Keratinocyte (primary cell): Measurements from ENCODE around the gene SPECC1L. TPM values are rescaled to one million over a fixed set of nuclear protein-coding genes. Genes with fewer than 3 reads are reported as not detected.
"Not testable (repeated sequence)": the region's sequence is repeated elsewhere in the genome, so short reads cannot be mapped to it uniquely, and the experiment has no call there.

ENCODE experiments used
- DNase-seq: peaks from one replicate; pipeline ENCODE4 v3.0.0-alpha.2; 2011; ENCODE audit warnings: low read depth, missing footprints, low spot score
- FAIRE-seq: peaks from 2 replicates; lab custom pipeline; 2011; peaks lifted over from hg19 to GRCh38; lab: Jason Lieb, UNC
- H2AFZ ChIP-seq: 2 replicates; pipeline ENCODE4 v1.6.0; 2012; ENCODE audit warnings: low read length, control low read depth, inconsistent platforms; ENCODE audit not compliant: control insufficient read depth
- H3K27ac ChIP-seq: 2 replicates; pipeline ENCODE4 v1.5.1; 2011; ENCODE audit warnings: low read length; ENCODE audit not compliant: control insufficient read depth, insufficient read depth
- H3K27me3 ChIP-seq: 3 replicates; pipeline ENCODE4 v1.6.0; 2011; ENCODE audit warnings: low read length; ENCODE audit not compliant: control insufficient read depth, insufficient read depth; ENCODE audit errors: extremely low read depth
- H3K36me3 ChIP-seq, 2 experiments: 2 replicates in 1 of 2; 3 replicates in 1 of 2; pipeline ENCODE4 v1.5.1; 2011; ENCODE audit warnings: low read length in 2 of 2, mild to moderate bottlenecking in 1 of 2; ENCODE audit not compliant: control insufficient read depth in 2 of 2, insufficient read depth in 2 of 2; ENCODE audit errors: extremely low read depth in 1 of 2
- H3K4me1 ChIP-seq: 3 replicates; pipeline ENCODE4 v1.5.1; 2011; ENCODE audit warnings: low read length; ENCODE audit not compliant: control insufficient read depth, insufficient read depth; ENCODE audit errors: extremely low read depth
- H3K4me2 ChIP-seq: 3 replicates; pipeline ENCODE4 v1.6.0; 2011; ENCODE audit warnings: low read depth, low read length; ENCODE audit not compliant: control insufficient read depth, insufficient read depth; ENCODE audit errors: extremely low read depth
- H3K4me3 ChIP-seq, 3 experiments: fragments of 200-600 bp in 1 of 3; sonication (generic) in 1 of 3; 2 replicates in 2 of 3; 3 replicates in 1 of 3; pipeline ENCODE4 v1.5.1; 2011 to 2016; ENCODE audit warnings: low read length in 3 of 3, mild to moderate bottlenecking in 3 of 3, control low read depth in 2 of 3, inconsistent platforms in 1 of 3, low read depth in 1 of 3, mixed read lengths in 1 of 3, mixed run types in 1 of 3, moderate library complexity in 1 of 3; ENCODE audit not compliant: control insufficient read depth in 2 of 3, insufficient read depth in 2 of 3; ENCODE audit errors: extremely low read depth in 1 of 3
- H3K79me2 ChIP-seq: 2 replicates; pipeline ENCODE4 v1.6.0; 2012; ENCODE audit warnings: low read length; ENCODE audit not compliant: control insufficient read depth, insufficient read depth
- H3K9ac ChIP-seq: 3 replicates; pipeline ENCODE4 v1.6.0; 2011; ENCODE audit warnings: low read length; ENCODE audit not compliant: control insufficient read depth, insufficient read depth; ENCODE audit errors: extremely low read depth
- H3K9me1 ChIP-seq: 3 replicates; pipeline ENCODE4 v1.6.0; 2011; ENCODE audit warnings: low read length; ENCODE audit not compliant: control insufficient read depth, insufficient read depth; ENCODE audit errors: extremely low read depth
- H3K9me3 ChIP-seq: 2 replicates; pipeline ENCODE4 v1.5.1; 2012; ENCODE audit warnings: low read depth, low read length; ENCODE audit not compliant: control insufficient read depth
- H4K20me1 ChIP-seq: 3 replicates; pipeline ENCODE4 v1.6.0; 2011; ENCODE audit warnings: low read length; ENCODE audit not compliant: control insufficient read depth, insufficient read depth; ENCODE audit errors: extremely low read depth
- CTCF ChIP-seq, 3 experiments: IDR thresholded peaks in 1 of 3; conservative IDR thresholded peaks in 1 of 3; optimal IDR thresholded peaks in 1 of 3; 2 replicates in 2 of 3; 3 replicates in 1 of 3; pipeline versions ENCODE3 to v1.5.1; 2011; ENCODE audit warnings: low read length in 3 of 3, mild to moderate bottlenecking in 3 of 3, moderate library complexity in 2 of 3, control low read depth in 1 of 3, inconsistent platforms in 1 of 3; ENCODE audit not compliant: insufficient read depth in 2 of 3; ENCODE audit errors: extremely low read depth in 1 of 3
- EZH2 ChIP-seq: IDR thresholded peaks from one replicate; pipeline ENCODE4 v1.6.1; 2012; ENCODE audit warnings: inconsistent platforms, mild to moderate bottlenecking, low read length, moderate library complexity
- dilution Hi-C: fragments of 300-500 bp; cut with MboI; formaldehyde crosslinking; loops from one replicate; pipeline ENCODE4 v1.7.0; 2020; ENCODE audit warnings: low sequenced_read_pairs; ENCODE audit not compliant: extremely low pct_ligation_motif_present
- polyA plus RNA-seq, 5 experiments: library from polyadenylated mRNA; depleted of rRNA in 3 of 5; stranded (reverse) in 3 of 5; stranded (forward) in 1 of 5; unstranded in 1 of 5; fragments of >200 nt; gene quantifications; 1 replicate in 1 of 5; 2 replicates in 3 of 5; 3 replicates in 1 of 5; pipeline versions ENCODE4 v1.2.1 to v1.2.3, GENCODE V29; 2011 to 2012; ENCODE audit warnings: missing spikeins in 2 of 5, low read depth in 1 of 5, low replicate concordance in 1 of 5

Gene SPECC1L
- polyA plus RNA-seq, 1 donor (not counting 4 experiments of a cell fraction or from before 2014, with no cell fraction given): 19.3 TPM

- Histone ChIP-seq H3K27ac (no peak overlapping the region), H3K36me3 (no peaks in the 10 kb centered on the region), H2AFZ (no peak overlapping the region), H3K4me1 (no peaks in the 10 kb centered on the region), H3K9ac (no peak overlapping the region), H3K27me3 (no peaks in the 10 kb centered on the region), H3K4me2 (no peak overlapping the region), H4K20me1 (no peaks in the 10 kb centered on the region), H3K4me3 (no peak overlapping the region), H3K79me2 (no peaks in the 10 kb centered on the region), H3K9me3 (no peaks in the 10 kb centered on the region), H3K9me1 (no peaks in the 10 kb centered on the region)
- dilution Hi-C loops: no loop called here
- no peak for TF ChIP-seq EZH2
- no peak for TF ChIP-seq CTCF (optimal IDR thresholded peaks at IDR 0.05 in 1 of 3, IDR thresholded peaks at IDR 0.05 in 1 of 3, conservative IDR thresholded peaks at IDR 0.05 in 1 of 3; ENCODE audit: extremely low read depth in 1 of 3, insufficient read depth in 2 of 3, low read length in 3 of 3)
- DNase-seq: no peak
- no peak for FAIRE-seq
These were observed 4.9 kb upstream of the SPECC1L start for GRCh38 chr22:24265734-24266133.

- dilution Hi-C loops, H3K4me1 ChIP-seq, H3K4me3 ChIP-seq, H3K27ac ChIP-seq, H3K9ac ChIP-seq, H3K9me1 ChIP-seq, H3K27me3 ChIP-seq, H3K4me2 ChIP-seq, H3K36me3 ChIP-seq, H3K9me3 ChIP-seq, H4K20me1 ChIP-seq, FAIRE-seq, H3K79me2 ChIP-seq, DNase-seq, H2AFZ ChIP-seq: not testable (repeated sequence)
These were observed 4.1 kb upstream of the SPECC1L start for GRCh38 chr22:24266495-24266894.

- Histone ChIP-seq H3K36me3 (no peaks in the 10 kb centered on the region), H3K4me1 (peaks cover 7% of the 10 kb centered on the region), H3K4me3 (peak overlapping the region; percentile 71 to 84 (median 75)), H4K20me1 (no peaks in the 10 kb centered on the region), H3K79me2 (peaks cover 52% of the 10 kb centered on the region), H3K4me2 (peak overlapping the region; percentile 76), H3K27me3 (no peaks in the 10 kb centered on the region), H2AFZ (peak overlapping the region; percentile 55), H3K9me3 (no peaks in the 10 kb centered on the region), H3K9ac (peak overlapping the region; percentile 86), H3K9me1 (no peaks in the 10 kb centered on the region), H3K27ac (peak overlapping the region; percentile 71)
- DNase-seq (no peak), FAIRE-seq (no peak)
- dilution Hi-C loops: no loop called here
- TF ChIP-seq CTCF (optimal IDR thresholded peaks at IDR 0.05 in 1 of 3, IDR thresholded peaks at IDR 0.05 in 1 of 3, conservative IDR thresholded peaks at IDR 0.05 in 1 of 3; ENCODE audit: extremely low read depth in 1 of 3, insufficient read depth in 2 of 3, low read length in 3 of 3) (no peak), EZH2 (no peak)
These were observed 789 bp downstream of the SPECC1L start for GRCh38 chr22:24271386-24271854.

- H3K9ac ChIP-seq, H3K27ac ChIP-seq, H3K36me3 ChIP-seq, H3K4me1 ChIP-seq, H3K9me1 ChIP-seq, FAIRE-seq, H3K4me2 ChIP-seq, H3K4me3 ChIP-seq, H3K27me3 ChIP-seq, H4K20me1 ChIP-seq, H3K9me3 ChIP-seq, dilution Hi-C loops, DNase-seq, H2AFZ ChIP-seq: not testable (repeated sequence)
- H3K79me2 ChIP-seq: peaks cover 59% of the 10 kb centered on the region
These were observed 2.4 kb downstream of the SPECC1L start for GRCh38 chr22:24273031-24273430.
